GM10248 (cell line): ENCODE results near the gene SLC35G2.
"Not testable (repeated sequence)": the region's sequence is repeated elsewhere in the genome, so short reads cannot be mapped to it uniquely, and the experiment has no call there.

Source experiments
- CTCF ChIA-PET: fragments of 300-600 bp; sonication (Branson Sonifier 250); formaldehyde crosslinking; extraction: SDS; loops from one replicate; lab custom pipeline; 2021; ENCODE audit warnings: antibody characterized with exemption; lab: Yijun Ruan, JAX
- POLR2A ChIA-PET: fragments of 350-650 bp; sonication (Branson Sonifier 250); formaldehyde crosslinking; extraction: SDS; loops from one replicate; lab custom pipeline; 2020; ENCODE audit warnings: antibody characterized with exemption; lab: Yijun Ruan, JAX
- DNase-seq: peaks from one replicate; pipeline ENCODE4 v3.0.0; 2012; ENCODE audit errors: extremely low spot score
- CTCF ChIP-seq: IDR thresholded peaks from 2 replicates; pipeline ENCODE4 v1.5.1; 2012; ENCODE audit warnings: mild to moderate bottlenecking, low read depth; ENCODE audit errors: extremely low read depth, missing control alignments, control extremely low read depth

SLC35G2 gene

GRCh38 chr3:136893848-136894443 is 75.0 kb downstream of the SLC35G2 start:
- TF ChIP-seq CTCF = no peak
- DNase-seq = no peak
- CTCF ChIA-PET = no interaction called here
- POLR2A ChIA-PET = no interaction called here

- POLR2A ChIA-PET, DNase-seq: not testable (repeated sequence)
- CTCF ChIA-PET = interaction anchor here (0.6 to 2.2 kb wide), 3 partner anchors 13 to 77 kb away, joined by 3 to 14 read pairs (median 3); no protein-coding TSS in a partner anchor
Observed at GRCh38 chr3:136897171-136897570, 78.2 kb downstream of the SLC35G2 start.

- ChIA-PET POLR2A (no interaction called here), CTCF (interaction anchor here (1.2 to 2.2 kb wide), 6 partner anchors 9 to 146 kb away, joined by 3 to 14 read pairs (median 4); partner anchors contain the start of gene STAG1)
- DNase-seq = no peak
- TF ChIP-seq CTCF = no peak
Observed at GRCh38 chr3:136898549-136898948, 79.6 kb downstream of the SLC35G2 start.

GRCh38 chr3:136898954-136899353 is 80.0 kb downstream of the SLC35G2 start:
- no peak for TF ChIP-seq CTCF
- ChIA-PET POLR2A (no interaction called here), CTCF (interaction anchor here (1.3 to 2.2 kb wide), 5 partner anchors 9 to 146 kb away, joined by 3 to 14 read pairs (median 4); partner anchors contain the start of gene STAG1)
- DNase-seq = no peak

GRCh38 chr3:136899622-136900158 is 80.8 kb downstream of the SLC35G2 start:
- DNase-seq = no peak
- ChIA-PET POLR2A (no interaction called here), CTCF (interaction anchor here (1.3 to 1.4 kb wide), 3 partner anchors 8 to 147 kb away, joined by 3 to 4 read pairs (median 4); partner anchors contain the start of gene STAG1)
- TF ChIP-seq CTCF = no peak

GRCh38 chr3:136900694-136901093 is 81.8 kb downstream of the SLC35G2 start:
- DNase-seq, POLR2A ChIA-PET: not testable (repeated sequence)
- CTCF ChIA-PET = interaction anchor here (0.6 kb wide), 1 partner anchor 13 kb away, joined by 3 read pairs; no protein-coding TSS in a partner anchor

- POLR2A ChIA-PET = no interaction called here
- CTCF ChIA-PET = interaction anchor here (1.1 kb wide), 1 partner anchor 28 kb away, joined by 3 read pairs; no protein-coding TSS in a partner anchor
- DNase-seq = no peak
- TF ChIP-seq CTCF = no peak
Observed at GRCh38 chr3:136901391-136901790, 82.5 kb downstream of the SLC35G2 start.

- DNase-seq, CTCF ChIA-PET: not testable (repeated sequence)
- POLR2A ChIA-PET = interaction anchor here (0.6 kb wide), 1 partner anchor 671 kb away, joined by 4 read pairs; no protein-coding TSS in a partner anchor
Observed at GRCh38 chr3:136902530-136902929, 83.6 kb downstream of the SLC35G2 start.
